ENCODE measurements around the gene ZNF763.
"Not testable (repeated sequence)": the region's sequence is repeated elsewhere in the genome, so short reads cannot be mapped to it uniquely, and the experiment has no call there.

The ZNF763 gene

DNA sequence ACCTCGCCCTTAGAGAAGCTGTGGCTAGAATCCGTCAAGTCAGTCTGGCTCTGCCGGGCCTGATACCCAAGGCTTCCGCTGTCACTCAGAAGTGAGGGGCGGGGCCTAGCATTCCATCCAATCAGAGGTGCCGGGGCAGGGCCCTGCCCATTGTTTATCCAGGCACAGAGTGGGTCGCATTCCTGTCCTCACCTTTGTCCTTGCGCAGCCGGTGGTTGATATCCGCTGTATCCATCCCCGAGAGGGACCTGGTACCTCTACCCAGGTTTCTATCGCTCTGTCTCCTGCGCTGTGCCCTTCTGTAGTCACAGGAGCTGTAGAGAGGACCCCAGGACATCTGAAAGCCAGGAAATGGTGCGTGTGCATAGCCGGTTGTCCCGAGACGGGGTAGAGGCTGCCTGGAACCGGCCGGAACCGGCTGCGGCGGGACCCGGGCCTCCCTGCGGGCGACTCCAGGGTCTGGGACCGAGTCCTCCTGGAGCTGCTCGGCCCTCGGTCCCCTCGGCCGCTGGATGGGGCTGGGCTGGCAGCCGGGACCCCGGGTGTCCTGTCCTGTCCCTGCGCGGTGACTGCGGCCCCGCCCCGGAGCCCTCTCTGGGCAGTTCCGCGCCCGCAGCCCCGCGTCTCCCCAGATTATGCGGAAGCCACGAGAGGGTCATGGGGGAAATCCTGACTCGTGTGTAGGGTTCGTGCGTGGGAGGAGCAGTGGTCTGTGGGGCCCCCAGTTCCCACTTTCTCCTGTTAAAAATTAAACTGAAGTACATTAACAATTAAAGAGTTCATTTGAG lies at the start of gene ZNF763:
Gene ZNF763, plus strand, starts transcription at position 183 of the 788 bp plus-strand sequence. Its CDS starts 169 bp downstream, at position 352.
- DNase-seq = peak; percentile 77 to 88

DNA sequence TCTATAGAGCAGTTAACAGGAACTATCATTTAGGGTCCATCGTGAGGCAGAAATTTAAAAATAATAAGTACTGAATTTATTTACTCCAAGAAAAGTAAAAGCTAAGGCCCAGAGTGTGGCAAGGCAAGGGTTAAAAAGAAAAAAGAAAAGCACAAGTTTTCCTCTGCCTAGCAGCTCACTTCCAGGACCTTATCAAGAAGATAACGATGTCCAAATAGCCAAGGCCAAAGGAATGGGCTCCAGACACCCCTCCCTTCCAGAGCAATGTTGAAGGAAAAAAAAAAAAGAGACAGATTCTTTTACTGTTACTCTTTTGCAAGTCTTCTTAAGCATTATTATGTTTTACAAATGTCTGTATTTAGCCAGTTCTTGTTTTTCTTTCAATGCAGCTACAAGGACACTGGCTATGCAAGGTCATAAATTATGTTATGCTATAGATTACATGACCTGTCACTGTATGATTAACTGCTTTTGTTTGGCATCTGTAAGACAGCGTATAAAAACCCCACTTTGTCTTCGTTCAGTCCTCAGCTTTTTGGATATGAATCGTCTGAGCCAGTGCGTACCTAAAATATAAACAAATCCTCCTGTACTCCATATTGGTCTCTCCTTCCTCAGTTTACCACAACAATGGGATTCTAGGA lies 42.9 kb upstream of the ZNF763 start:
- DNase-seq = no peak

DNA sequence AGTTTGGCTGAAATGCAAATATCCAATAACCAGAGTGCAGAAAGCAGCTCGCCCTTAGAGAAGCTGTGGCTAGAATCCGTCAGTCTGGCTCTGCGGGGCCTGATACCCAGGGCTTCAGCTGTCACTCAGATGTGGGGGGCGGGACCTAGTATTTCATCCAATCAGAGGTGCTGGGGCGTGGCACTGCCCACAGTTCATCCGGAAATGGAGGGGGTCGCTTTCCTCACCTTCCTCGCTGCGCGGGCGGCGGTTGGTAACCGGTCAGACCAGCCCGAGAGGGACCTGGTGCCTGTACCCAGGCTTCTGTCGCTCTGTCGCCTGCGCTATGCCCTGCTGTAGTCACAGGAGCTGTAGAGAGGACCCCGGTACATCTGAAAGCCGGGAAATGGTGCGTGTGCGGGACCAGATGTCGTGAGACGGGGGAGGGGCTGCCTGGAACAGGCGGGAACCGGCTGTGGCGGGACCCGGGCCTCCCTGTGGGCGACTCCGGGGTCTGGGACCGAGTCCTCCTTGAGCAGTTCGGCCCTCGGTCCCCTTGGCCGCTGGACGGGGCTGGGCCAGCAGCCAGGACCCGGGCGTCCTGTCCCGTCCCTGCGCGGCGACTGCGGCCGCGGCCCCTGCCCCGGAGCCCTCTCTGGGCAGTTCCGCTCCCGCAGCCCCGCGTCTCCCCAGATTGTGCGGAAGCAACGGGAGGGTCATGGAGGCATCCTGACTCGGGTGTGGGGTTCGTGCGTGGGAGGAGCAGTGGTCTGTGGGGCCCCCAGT lies 39.8 kb upstream of the ZNF763 start, which contains the start of gene ZNF700:
Gene ZNF700, plus strand, starts transcription at position 222 of the 765 bp plus-strand sequence. Its CDS starts 104 bp downstream, at position 326.
- DNase-seq = peak; percentile 88 to 89

DNA sequence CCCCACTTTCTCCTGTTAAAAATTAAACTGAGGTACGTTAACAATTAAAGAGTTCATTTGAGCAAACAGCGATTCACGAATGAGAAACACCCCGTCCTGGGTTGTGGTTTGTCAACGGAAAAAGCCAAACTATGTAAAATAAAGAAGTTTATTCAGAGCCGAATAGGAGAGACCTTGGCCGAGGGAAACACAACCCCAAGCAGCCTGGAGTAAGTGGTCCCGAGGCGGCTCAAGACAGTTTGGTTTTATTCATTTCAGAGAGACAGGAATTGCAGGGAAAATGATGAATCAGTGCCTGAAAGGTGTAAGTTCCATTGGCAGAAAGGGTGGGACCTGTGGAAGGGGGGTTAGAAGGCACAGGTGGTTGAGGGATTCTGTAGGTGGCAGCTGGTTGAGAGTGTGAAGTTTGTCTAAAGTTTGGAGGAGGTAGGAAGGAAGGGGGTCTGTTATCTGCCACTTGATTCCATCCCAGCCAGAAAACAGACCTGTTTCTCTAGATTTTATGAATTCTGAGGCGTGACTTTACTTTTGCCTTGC lies 39.1 kb upstream of the ZNF763 start:
- DNase-seq = not testable (repeated sequence)

DNA sequence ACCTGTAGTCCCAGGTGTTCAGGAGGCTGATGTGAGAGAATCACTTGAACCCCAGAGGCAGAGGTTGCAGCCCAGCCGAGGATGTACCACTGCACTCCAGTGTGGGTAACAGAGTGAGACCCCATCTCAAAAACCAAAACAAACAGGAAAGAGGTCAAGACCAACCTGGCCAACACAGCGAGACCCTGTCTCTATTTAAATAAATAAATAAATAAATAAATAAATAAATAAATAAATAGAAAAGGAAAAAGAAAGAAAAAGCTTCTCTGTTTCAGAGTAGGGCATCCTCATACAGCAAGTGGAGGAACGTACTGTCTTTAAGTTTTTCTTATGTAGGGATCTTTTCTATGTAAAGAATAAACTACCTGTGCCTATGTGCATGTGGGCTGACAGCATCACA lies 37.6 kb upstream of the ZNF763 start:
- DNase-seq = no peak

DNA sequence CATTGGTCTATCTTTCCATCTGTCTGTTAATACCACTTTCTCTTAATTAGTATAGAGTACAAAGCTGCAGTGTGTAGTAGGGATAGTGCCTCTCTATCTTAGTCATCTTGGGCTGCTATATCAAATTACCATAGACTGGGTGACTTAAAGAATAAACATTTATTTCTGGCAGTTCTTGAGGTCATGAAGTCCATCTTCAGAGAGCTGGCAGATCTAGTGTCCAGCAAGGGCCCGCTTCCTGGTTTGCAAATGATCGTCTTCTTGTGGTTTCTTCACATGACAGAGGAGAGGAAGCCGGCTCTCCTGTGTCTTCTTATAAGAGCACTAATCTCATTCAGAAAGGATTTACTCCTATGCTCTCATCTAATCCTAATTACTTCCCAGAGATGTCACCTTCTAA lies 33.8 kb upstream of the ZNF763 start:
- no peak for DNase-seq

DNA sequence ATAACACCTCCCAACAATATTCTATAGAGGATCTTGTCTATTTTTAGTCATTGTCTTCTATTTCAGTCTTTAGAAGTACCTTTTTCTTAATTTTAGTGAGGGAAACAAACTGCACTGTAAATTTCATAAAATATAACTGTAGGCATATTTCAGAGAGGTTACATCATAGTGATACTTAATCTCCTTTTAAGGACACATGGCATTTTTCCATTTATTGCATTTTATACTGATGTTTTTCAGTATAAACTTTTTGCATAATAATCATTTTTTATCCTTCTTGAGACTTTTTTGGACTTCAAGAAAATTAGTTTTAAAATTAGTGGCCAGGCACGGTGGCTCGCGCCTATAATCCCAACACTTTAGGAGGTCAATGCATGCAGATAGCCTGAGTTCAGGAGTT lies 33.3 kb upstream of the ZNF763 start:
- DNase-seq = no peak

DNA sequence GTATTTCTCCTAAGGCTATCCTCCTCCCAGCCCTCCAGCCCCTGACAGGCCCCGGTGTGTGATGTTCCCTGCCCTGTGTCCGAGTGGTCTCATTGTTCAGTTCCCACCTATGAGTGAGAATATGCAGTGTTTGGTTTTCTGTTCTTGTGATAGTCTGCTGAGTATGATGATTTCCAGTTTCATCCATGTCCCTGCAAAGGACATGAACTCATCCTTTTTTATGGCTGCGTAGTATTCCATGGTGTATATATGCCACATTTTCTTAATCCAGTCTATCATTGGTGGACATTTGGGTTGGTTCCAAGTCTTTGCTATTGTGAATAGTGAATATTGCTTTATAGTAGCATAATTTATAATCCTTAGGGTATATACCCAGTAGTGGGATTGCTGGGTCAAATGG lies 29.0 kb upstream of the ZNF763 start:
- not testable (repeated sequence) for DNase-seq

DNA sequence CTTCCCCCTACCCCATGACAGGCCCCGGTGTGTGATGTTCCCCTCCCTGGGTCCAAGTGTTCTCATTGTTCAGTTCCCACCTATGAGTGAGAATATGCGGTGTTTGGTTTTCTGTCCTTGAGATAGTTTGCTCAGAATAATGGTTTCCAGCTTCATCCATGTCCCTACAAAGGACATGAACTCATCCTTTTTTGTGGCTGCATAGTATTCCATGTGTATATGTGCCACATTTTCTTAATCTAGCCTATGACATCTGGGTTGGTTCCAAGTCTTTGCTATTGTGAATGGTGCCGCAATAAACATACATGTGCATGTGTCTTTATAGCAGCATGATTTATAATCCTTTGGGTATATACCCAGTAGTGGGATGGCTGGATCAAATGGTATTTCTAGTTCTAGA lies 26.5 kb upstream of the ZNF763 start:
- not testable (repeated sequence) for DNase-seq

DNA sequence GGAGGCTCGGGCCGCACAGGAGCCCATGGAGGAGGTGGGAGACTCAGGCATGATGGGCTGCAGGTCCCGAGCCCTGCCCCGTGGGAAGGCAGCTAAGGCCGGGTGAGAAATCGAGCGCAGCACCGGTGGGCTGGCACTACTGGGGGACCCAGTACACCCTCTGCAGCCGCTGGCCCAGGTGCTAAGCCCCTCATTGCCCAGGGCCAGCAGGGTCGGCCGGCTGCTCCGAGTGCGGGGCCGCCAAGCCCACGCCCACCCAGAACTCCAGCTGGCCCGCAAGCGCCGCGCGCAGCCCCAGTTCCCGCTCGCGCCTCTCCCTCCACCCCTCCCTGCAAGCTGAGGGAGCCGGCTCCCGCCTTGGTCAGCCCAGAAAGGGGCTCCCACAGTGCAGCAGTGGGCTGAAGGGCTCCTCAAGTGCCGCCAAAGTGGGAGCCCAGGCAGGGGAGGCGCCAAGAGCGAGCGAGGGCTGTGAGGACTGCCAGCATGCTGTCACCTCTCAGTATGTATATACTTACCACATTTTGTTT lies 23.4 kb upstream of the ZNF763 start:
- DNase-seq = not testable (repeated sequence)

DNA sequence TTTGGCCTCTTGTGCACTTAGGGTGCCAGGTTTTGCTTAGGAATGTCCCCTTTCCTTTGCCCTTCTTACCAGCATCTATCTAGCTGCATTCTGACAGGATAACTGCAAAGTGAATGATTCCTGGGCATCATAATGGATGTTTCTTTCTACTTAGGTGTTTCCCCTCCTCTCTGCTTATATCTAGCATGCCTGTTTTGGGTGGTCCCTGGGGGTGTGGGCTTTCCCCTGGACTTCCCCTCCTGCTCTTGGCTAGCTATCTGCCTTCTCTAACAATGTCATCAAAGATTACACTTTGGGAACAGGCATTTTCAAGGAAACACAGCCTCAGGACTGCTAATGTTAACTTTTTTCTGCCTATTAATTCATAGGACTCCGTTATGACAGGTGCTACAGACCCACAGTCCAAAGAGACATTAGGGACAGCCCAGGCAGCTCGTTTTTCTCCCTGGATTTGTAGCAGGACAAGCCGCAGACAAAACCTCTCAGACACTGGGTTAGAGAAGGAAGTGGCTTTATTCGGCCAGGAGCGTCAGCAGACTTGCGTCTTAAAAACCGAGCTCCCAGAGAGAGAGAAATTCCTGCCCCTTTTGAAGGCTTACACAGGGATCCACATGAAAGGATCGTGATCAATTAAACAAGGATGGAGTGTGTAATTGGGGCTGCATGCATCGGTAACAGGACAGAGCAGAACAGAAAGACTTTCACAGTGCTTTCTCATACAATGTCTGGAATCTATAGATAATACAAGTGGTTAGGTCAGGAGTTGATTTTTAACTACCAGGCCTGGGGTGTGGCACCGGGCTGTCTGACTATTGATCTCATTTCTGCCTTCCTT lies 22.6 kb upstream of the ZNF763 start:
- no peak for DNase-seq

DNA sequence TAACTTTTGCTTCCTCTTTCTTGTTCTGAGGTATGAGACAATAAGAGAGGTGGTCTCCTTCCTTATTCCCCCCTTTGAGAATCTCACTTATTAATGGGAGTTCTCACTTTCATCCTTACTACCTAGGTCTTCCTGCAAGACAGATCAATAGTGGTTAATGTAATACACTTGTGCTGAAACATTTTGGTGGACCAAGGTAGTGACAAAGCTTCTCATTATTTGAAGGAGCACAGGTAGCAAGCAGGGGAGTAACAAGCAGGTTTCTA lies 22.1 kb upstream of the ZNF763 start:
- no peak for DNase-seq

DNA sequence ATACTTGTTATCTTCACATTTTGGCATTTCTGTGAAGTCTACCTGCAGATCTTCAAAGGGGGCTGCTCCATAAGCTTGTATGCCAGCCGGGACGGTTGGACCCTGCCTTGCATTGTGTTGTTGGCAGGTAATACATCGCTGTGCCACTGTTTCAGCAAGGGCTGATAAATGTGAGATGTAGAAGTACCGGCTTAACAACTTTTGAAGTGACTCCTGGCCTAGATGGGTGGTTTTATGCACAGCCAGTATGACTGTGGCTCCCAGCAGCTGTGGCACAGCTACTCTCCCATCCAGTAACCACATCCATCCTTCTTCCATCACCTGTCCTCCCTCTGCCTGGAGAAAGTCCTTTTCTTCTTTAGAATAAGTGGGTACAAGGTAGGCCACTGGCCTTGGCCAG lies 20.2 kb upstream of the ZNF763 start:
- DNase-seq = no peak

DNA sequence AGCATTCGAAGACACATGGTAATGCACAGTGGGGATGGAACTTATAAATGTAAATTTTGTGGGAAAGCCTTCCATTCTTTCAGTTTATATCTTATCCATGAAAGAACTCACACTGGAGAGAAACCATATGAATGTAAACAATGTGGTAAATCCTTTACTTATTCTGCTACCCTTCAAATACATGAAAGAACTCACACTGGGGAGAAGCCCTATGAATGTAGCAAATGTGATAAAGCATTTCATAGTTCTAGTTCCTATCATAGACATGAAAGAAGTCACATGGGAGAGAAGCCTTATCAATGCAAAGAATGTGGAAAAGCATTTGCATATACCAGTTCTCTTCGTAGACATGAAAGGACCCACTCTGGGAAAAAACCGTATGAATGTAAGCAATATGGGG lies 16.2 kb upstream of the ZNF763 start:
- no peak for DNase-seq

DNA sequence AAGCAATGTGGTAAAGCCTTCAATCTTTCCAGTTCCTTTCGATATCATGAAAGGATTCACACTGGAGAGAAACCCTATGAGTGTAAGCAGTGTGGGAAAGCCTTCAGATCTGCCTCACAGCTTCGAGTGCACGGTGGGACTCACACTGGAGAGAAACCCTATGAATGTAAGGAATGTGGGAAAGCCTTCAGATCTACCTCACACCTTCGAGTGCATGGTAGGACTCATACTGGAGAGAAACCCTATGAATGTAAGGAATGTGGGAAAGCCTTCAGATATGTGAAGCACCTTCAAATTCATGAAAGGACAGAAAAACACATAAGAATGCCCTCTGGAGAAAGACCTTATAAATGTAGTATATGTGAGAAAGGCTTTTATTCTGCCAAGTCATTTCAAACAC lies 15.6 kb upstream of the ZNF763 start:
- no peak for DNase-seq

DNA sequence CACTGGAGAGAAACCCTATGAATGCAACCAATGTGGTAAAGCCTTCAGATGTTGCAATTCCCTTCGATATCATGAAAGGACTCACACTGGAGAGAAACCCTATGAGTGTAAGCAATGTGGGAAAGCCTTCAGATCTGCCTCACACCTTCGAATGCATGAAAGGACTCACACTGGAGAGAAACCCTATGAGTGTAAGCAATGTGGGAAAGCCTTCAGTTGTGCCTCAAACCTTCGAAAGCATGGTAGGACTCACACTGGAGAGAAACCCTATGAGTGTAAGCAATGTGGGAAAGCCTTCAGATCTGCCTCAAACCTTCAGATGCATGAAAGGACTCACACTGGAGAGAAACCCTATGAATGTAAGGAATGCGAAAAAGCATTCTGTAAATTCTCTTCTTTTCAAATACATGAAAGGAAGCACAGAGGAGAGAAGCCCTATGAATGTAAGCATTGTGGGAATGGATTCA lies 15.2 kb upstream of the ZNF763 start:
- not testable (repeated sequence) for DNase-seq

DNA sequence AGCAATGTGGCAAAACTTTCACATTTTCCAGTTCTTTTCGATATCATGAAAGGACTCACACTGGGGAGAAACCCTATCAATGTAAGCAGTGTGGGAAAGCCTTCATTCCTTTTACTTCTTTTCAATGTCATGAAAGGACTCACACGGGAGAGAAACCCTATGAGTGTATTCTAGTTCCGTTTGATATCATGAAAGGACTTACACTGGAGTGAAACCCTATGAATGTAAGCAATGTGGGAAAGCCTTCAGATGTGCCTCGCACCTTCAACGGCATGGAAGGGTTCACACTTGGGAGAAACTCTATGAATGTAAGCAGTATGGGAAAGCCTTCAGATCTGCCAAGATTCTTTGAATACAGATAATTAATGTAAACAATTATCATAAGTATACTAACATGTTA lies 14.5 kb upstream of the ZNF763 start:
- DNase-seq = no peak

DNA sequence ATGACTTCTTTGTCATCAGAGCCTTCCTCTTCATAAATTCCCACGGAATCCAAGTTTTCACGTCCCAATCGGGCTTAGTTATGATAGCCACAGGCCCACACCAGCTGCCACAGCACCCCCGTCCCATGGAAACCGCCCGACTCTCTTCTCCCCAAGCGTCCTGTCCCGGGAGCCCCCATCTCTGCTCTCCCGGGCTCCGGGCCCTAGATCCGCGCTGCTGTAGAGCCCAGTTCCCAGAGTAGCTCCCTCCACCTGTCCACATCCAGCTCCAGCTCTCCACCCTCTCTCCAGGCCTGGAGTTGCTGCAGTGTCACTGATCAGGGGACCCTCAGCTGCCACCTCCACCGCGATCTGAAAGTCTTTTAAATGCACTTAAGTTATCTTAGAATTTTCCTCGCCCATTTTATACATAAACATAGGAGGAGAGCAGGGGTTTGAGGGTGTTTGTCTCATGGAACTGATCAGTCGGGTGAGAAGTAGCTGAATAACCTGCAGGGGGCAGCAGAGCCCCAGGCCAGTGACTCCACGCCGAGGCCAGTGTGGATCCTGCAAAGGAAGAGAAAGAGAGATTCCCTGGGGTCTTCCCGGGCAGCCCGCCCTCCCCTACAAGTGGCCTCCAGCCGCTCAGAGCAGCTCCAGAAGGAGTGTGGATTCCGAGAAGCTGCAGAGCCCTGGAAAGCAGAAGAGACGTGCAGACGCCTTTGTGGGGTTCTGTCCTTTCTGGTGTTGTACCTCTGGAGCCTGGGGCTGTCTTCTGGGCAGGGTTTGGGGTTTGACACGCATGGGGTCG lies 1.1 kb upstream of the ZNF763 start:
- peak; percentile 69 to 73 for DNase-seq

DNA sequence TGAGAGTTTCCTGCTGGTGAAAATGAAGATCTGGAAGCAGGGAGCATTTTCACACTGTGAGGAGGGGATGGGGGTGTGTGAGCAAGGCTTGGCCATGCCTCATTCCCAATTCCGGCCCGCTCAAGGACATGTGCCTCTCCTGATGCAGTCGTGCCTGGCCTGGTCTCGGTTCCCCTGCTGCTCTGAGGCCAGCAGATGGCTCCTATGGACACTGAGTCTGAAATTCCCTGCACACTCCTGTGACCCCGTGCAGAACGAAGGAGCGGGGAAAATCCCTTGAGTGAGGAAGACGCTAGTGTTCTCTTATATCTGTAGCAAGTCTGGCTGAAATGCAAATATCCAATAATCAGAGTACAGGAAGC lies 363 bp upstream of the ZNF763 start:
- peak in 1 of 2 donors; percentile 1 for DNase-seq

DNA sequence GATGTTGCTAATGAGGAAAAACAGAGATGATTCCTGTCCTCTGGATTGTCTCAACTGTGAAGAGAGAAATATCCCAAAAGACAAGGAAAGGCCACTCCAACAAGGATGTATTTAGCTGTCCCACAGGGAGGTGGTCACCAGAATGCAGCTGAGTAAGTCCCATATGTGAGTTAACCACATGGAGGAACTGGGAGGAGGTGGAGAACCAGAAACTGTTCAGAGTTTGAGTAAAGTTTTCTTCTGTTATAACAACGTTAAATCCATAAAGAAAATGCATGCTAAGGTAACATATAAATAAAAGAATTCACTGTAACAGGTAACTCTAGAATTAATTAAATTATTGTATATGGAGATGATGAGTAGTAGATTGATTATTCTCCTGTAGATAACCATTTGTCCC lies 5.3 kb downstream of the ZNF763 start:
- no peak for DNase-seq

DNA sequence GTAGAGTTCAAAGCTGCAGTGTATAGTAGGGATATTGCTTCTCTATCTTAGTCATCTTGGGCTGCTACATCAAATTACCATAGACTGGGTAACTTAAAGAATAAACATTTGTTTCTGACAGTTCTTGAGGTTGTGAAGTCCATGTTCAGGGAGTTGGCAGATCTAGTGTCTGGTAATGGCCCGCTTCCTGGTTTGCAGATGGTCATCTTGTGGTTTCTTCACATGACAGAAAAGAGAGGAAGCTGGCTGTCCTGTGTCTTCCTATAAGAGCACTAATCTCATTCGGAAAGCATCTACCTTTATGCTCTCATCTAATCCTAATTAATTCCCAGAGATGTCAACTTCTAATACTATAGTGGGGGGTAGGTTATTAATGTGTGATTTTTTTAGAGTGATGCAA lies 6.2 kb downstream of the ZNF763 start:
- no peak for DNase-seq
